Liver (tissue), 9 donors: ENCODE results near the gene TSPAN18. TPM values are rescaled to one million over a fixed set of nuclear protein-coding genes. Genes with fewer than 3 reads are reported as not detected.

Source experiments
- DNase-seq: peaks from one replicate; pipeline ENCODE4 v3.0.0-alpha.2; 2017; ENCODE audit warnings: low spot score
- H3K27ac ChIP-seq, 2 donors: one replicate each; pipeline ENCODE4 v1.7.0; 2013; ENCODE audit warnings: inconsistent platforms in 2 of 2, low read length in 2 of 2, control low read depth in 1 of 2, low read depth in 1 of 2, mild to moderate bottlenecking in 1 of 2
- H3K27me3 ChIP-seq, 4 donors: one replicate each; pipeline versions ENCODE4 v1.6.1 to v1.7.0; 2013; ENCODE audit warnings: low read length in 3 of 4, inconsistent platforms in 1 of 4, mild to moderate bottlenecking in 1 of 4, moderate library complexity in 1 of 4; ENCODE audit not compliant: control insufficient read depth in 4 of 4, insufficient read depth in 4 of 4
- H3K36me3 ChIP-seq, 4 donors: one replicate each; pipeline versions ENCODE4 v1.6.1 to v1.7.0; 2013; ENCODE audit warnings: low read length in 3 of 4, mild to moderate bottlenecking in 3 of 4, low read depth in 1 of 4, moderate library complexity in 1 of 4; ENCODE audit not compliant: control insufficient read depth in 4 of 4, insufficient read depth in 3 of 4
- H3K4me1 ChIP-seq, 4 donors: one replicate each; pipeline versions ENCODE4 v1.6.1 to v1.7.0; 2013; ENCODE audit warnings: low read length in 3 of 4, mild to moderate bottlenecking in 3 of 4, moderate library complexity in 1 of 4; ENCODE audit not compliant: control insufficient read depth in 4 of 4, insufficient read depth in 4 of 4
- H3K4me3 ChIP-seq, 3 donors: one replicate each; pipeline versions ENCODE4 v1.6.1 to v1.7.0; 2013; ENCODE audit warnings: low read length in 3 of 3, control low read depth in 1 of 3, low read depth in 1 of 3, mild to moderate bottlenecking in 1 of 3
- H3K9ac ChIP-seq, 2 donors: one replicate each; pipeline ENCODE4 v1.7.0; 2013; ENCODE audit warnings: low read length in 2 of 2, mild to moderate bottlenecking in 2 of 2, moderate library complexity in 2 of 2, control low read depth in 1 of 2, low read depth in 1 of 2
- H3K9me3 ChIP-seq, 4 donors: one replicate each; pipeline versions ENCODE4 v1.6.1 to v1.7.0; 2013; ENCODE audit warnings: low read length in 3 of 4; ENCODE audit not compliant: control insufficient read depth in 4 of 4
- ATF3 ChIP-seq: IDR thresholded peaks from 2 replicates; pipeline ENCODE4 v1.6.1; 2016; ENCODE audit warnings: antibody characterized with exemption
- CTCF ChIP-seq: fragments of 150-350 bp; IDR thresholded peaks from 2 replicates; pipeline ENCODE4 v1.5.1; 2017; ENCODE audit warnings: improper control_type of control experiment, low read depth, low read length; ENCODE audit not compliant: missing input control
- EGR1 ChIP-seq, 2 donors: IDR thresholded peaks; 2 replicates each; pipeline ENCODE4 v1.6.1; 2016 to 2018; ENCODE audit warnings: antibody characterized with exemption in 2 of 2, low read depth in 2 of 2
- FOXA1 ChIP-seq: IDR thresholded peaks from 2 replicates; pipeline ENCODE4 v1.6.1; 2016; ENCODE audit warnings: antibody characterized with exemption
- FOXA2 ChIP-seq: IDR thresholded peaks from 2 replicates; pipeline ENCODE4 v1.6.1; 2016; ENCODE audit warnings: antibody characterized with exemption
- GABPA ChIP-seq, 2 donors: IDR thresholded peaks in 1 of 2; conservative IDR thresholded peaks in 1 of 2; 2 replicates each; pipeline ENCODE4 v1.6.1; 2016; ENCODE audit warnings: antibody characterized with exemption in 2 of 2, mild to moderate bottlenecking in 1 of 2, moderate library complexity in 1 of 2
- HNF4A ChIP-seq, 2 donors: conservative IDR thresholded peaks; 2 replicates each; pipeline ENCODE4 v1.6.1; 2016; ENCODE audit warnings: antibody characterized with exemption in 2 of 2, mild to moderate bottlenecking in 2 of 2
- HNF4G ChIP-seq: IDR thresholded peaks from 2 replicates; pipeline ENCODE4 v1.6.1; 2016; ENCODE audit warnings: antibody characterized with exemption
- JUND ChIP-seq, 2 donors: IDR thresholded peaks; 2 replicates each; pipeline ENCODE4 v1.6.1; 2016; ENCODE audit warnings: antibody characterized with exemption in 2 of 2
- MAX ChIP-seq: IDR thresholded peaks from 2 replicates; pipeline ENCODE4 v1.6.1; 2016; ENCODE audit warnings: antibody characterized with exemption
- RAD21 ChIP-seq, 2 donors: IDR thresholded peaks; 2 replicates each; pipeline ENCODE4 v1.6.1; 2016; ENCODE audit warnings: antibody characterized with exemption in 2 of 2, mild to moderate bottlenecking in 2 of 2
- REST ChIP-seq: IDR thresholded peaks from 2 replicates; pipeline ENCODE4 v1.6.1; 2016; ENCODE audit warnings: antibody characterized with exemption, mild to moderate bottlenecking
- RXRA ChIP-seq, 2 donors: IDR thresholded peaks; 2 replicates each; pipeline ENCODE4 v1.6.1; 2017 to 2018; ENCODE audit warnings: antibody characterized with exemption in 2 of 2, mild to moderate bottlenecking in 1 of 2
- SP1 ChIP-seq: IDR thresholded peaks from 2 replicates; pipeline ENCODE4 v1.6.1; 2018; ENCODE audit warnings: antibody characterized with exemption, mild to moderate bottlenecking
- TAF1 ChIP-seq: conservative IDR thresholded peaks from 2 replicates; pipeline ENCODE4 v1.6.1; 2016; ENCODE audit warnings: antibody characterized with exemption, mild to moderate bottlenecking
- YY1 ChIP-seq: IDR thresholded peaks from 2 replicates; pipeline ENCODE4 v1.6.1; 2016; ENCODE audit warnings: antibody characterized with exemption, mild to moderate bottlenecking
- ZBTB33 ChIP-seq: IDR thresholded peaks from 2 replicates; pipeline ENCODE4 v1.6.1; 2016; ENCODE audit warnings: antibody characterized with exemption
- WGBS: extraction: QIAGEN DNeasy Blood & Tissue Kit; methylation state at CpG from one replicate; pipeline ENCODE4 v1.1.7; 2013; 5-methylcytosine and 5-hydroxymethylcytosine counted together
- polyA plus RNA-seq, 2 donors: library from polyadenylated mRNA; stranded (reverse) in 1 of 2; unstranded in 1 of 2; fragments of 200-250 nt in 1 of 2; fragments of >200 nt in 1 of 2; fragmentation: Nextera tagmentation in 1 of 2; extraction: Ambion mirVana in 1 of 2; gene quantifications; one replicate each; pipeline versions ENCODE4 v1.2.1 to v1.2.3, GENCODE V29; 2013 to 2015
- total RNA-seq, 2 donors: library from RNA; depleted of rRNA; stranded (reverse); fragments of >200 nt; gene quantifications; one replicate each; pipeline ENCODE4 v1.2.3, GENCODE V29; 2014
- donor health status: healthy.
- donor health status: healthy.
- donor health status: healthy.
- donor health status: healthy.
- donor health status: healthy.

The TSPAN18 gene
- total and polyA plus RNA-seq, 4 donors, result 1.2 to 5.0 (median 2.8) TPM

GRCh38 chr11:44973632-44974401, 247.1 kb downstream of the TSPAN18 start:
- Histone ChIP-seq H3K36me3 (no peaks in the 10 kb centered on the region), H3K27me3 (no peaks in the 10 kb centered on the region), H3K27ac (no peak overlapping the region), H3K4me3 (no peak overlapping the region), H3K9me3 (no peaks in the 10 kb centered on the region), H3K4me1 (peaks cover 1 to 18% (median 6%) of the 10 kb centered on the region in 4 donors), H3K9ac (no peak overlapping the region)
- TF ChIP-seq JUND (IDR thresholded peaks at IDR 0.05), result no peak
- no peak for TF ChIP-seq TAF1
- no peak for TF ChIP-seq YY1
- TF ChIP-seq SP1, result no peak
- no peak for TF ChIP-seq ZBTB33
- no peak for TF ChIP-seq FOXA2
- TF ChIP-seq EGR1 (IDR thresholded peaks at IDR 0.05; ENCODE audit: low read depth in 2 of 2), result no peak
- TF ChIP-seq HNF4A (conservative IDR thresholded peaks at IDR 0.05), result no peak
- TF ChIP-seq REST, result no peak
- no peak for TF ChIP-seq GABPA (IDR thresholded peaks at IDR 0.05 in 1 of 2, conservative IDR thresholded peaks at IDR 0.05 in 1 of 2)
- TF ChIP-seq RXRA (IDR thresholded peaks at IDR 0.05), result no peak
- no peak for TF ChIP-seq CTCF
- TF ChIP-seq RAD21 (IDR thresholded peaks at IDR 0.05), result no peak
- TF ChIP-seq HNF4G, result no peak
- WGBS, result 91% methylated on average over 13 of the region's 13 CpGs
- DNase-seq, result no peak

GRCh38 chr11:44974402-44975000, 247.7 kb downstream of the TSPAN18 start:
- Histone ChIP-seq H3K27me3 (no peaks in the 10 kb centered on the region), H3K9me3 (no peaks in the 10 kb centered on the region), H3K27ac (no peak overlapping the region), H3K36me3 (no peaks in the 10 kb centered on the region), H3K4me1 (peaks cover 6 to 25% (median 12%) of the 10 kb centered on the region in 4 donors), H3K4me3 (no peak overlapping the region), H3K9ac (no peak overlapping the region)
- DNase-seq, result no peak
- 94% methylated on average over 12 of the region's 12 CpGs for WGBS
- TF ChIP-seq MAX (no peak), GABPA (IDR thresholded peaks at IDR 0.05 in 1 of 2, conservative IDR thresholded peaks at IDR 0.05 in 1 of 2) (no peak), HNF4G (no peak), ZBTB33 (no peak), REST (no peak), ATF3 (no peak), FOXA1 (no peak), EGR1 (IDR thresholded peaks at IDR 0.05; ENCODE audit: low read depth in 2 of 2) (no peak)
